Fibroblast of lung (primary cell): ENCODE results near the gene RPE. TPM values are rescaled to one million over a fixed set of nuclear protein-coding genes. Genes with fewer than 3 reads are reported as not detected.
A peak's percentile ranks its signal among the peaks of the same experiment; 100 is the strongest.

Experiments used
- DNase-seq, 2 donors: peaks; one replicate each; pipeline versions ENCODE4 v3.0.0 to v3.0.0-alpha.2; 2010; ENCODE audit warnings: low read depth in 2 of 2
- H2AFZ ChIP-seq: 2 replicates; pipeline ENCODE4 v1.5.1; 2012; ENCODE audit warnings: low read length, control low read depth, inconsistent platforms
- H3K27ac ChIP-seq: 2 replicates; pipeline ENCODE4 v1.5.1; 2011; ENCODE audit warnings: low read length, control low read depth; ENCODE audit not compliant: insufficient read depth
- H3K27me3 ChIP-seq: 2 replicates; pipeline ENCODE4 v1.5.1; 2011; ENCODE audit warnings: mild to moderate bottlenecking, low read length; ENCODE audit not compliant: control insufficient read depth, insufficient read depth
- H3K36me3 ChIP-seq: 2 replicates; pipeline ENCODE4 v1.5.1; 2011; ENCODE audit warnings: low read length; ENCODE audit not compliant: control insufficient read depth, insufficient read depth
- H3K4me1 ChIP-seq: 2 replicates; pipeline ENCODE4 v1.5.1; 2011; ENCODE audit warnings: low read length; ENCODE audit not compliant: control insufficient read depth, insufficient read depth; ENCODE audit errors: extremely low read depth
- H3K4me2 ChIP-seq: 2 replicates; pipeline ENCODE4 v1.5.1; 2011; ENCODE audit warnings: low read length, control low read depth; ENCODE audit not compliant: insufficient read depth; ENCODE audit errors: extremely low read depth
- H3K4me3 ChIP-seq, 4 experiments: fragments of 200-600 bp in 1 of 4; sonication (generic) in 1 of 4; replicated peaks in 1 of 4; 2 replicates each; pipeline ENCODE4 v1.5.1; 2011 to 2016; ENCODE audit warnings: low read length in 4 of 4, low read depth in 3 of 4, mild to moderate bottlenecking in 3 of 4, control low read depth in 2 of 4, inconsistent platforms in 1 of 4, mixed read lengths in 1 of 4; ENCODE audit not compliant: insufficient read depth in 1 of 4; ENCODE audit errors: control extremely low read depth in 1 of 4
- H3K79me2 ChIP-seq: 2 replicates; pipeline ENCODE4 v1.5.1; 2012; ENCODE audit warnings: mild to moderate bottlenecking, low read length, inconsistent platforms; ENCODE audit not compliant: control insufficient read depth, insufficient read depth
- H3K9ac ChIP-seq: 2 replicates; pipeline ENCODE4 v1.5.1; 2011; ENCODE audit warnings: mild to moderate bottlenecking, low read length, control low read depth; ENCODE audit not compliant: insufficient read depth
- H3K9me3 ChIP-seq: 2 replicates; pipeline ENCODE4 v1.5.1; 2012; ENCODE audit warnings: low read depth, low read length; ENCODE audit not compliant: control insufficient read depth, insufficient read depth
- H4K20me1 ChIP-seq: 2 replicates; pipeline ENCODE4 v1.5.1; 2011; ENCODE audit warnings: low read length; ENCODE audit not compliant: control insufficient read depth, insufficient read depth; ENCODE audit errors: extremely low read depth
- EZH2 ChIP-seq: IDR thresholded peaks from 2 replicates; pipeline ENCODE4 v1.5.1; 2012; ENCODE audit warnings: low read length, control low read depth, mild to moderate bottlenecking; ENCODE audit errors: missing control alignments
- polyA plus RNA-seq, 2 donors: library from polyadenylated mRNA; depleted of rRNA in 1 of 2; stranded (reverse) in 1 of 2; unstranded in 1 of 2; fragments of >200 nt; gene quantifications; 2 replicates each; pipeline ENCODE4 v1.2.1, GENCODE V29; 2011 to 2012; ENCODE audit warnings: missing spikeins in 1 of 2
- total RNA-seq: library from RNA; depleted of rRNA; stranded (reverse); fragments of >200 nt; gene quantifications from 2 replicates; pipeline ENCODE4 v1.2.1, GENCODE V29; 2014
- TF ChIP-seq, protein P1 (sequence below), 2 donors: IDR thresholded peaks in 1 of 2; conservative IDR thresholded peaks in 1 of 2; 1 replicate in 1 of 2; 2 replicates in 1 of 2; pipeline ENCODE4 v1.5.1; 2011 to 2012; ENCODE audit warnings: low read length in 2 of 2, control low read depth in 1 of 2, inconsistent platforms in 1 of 2, low read depth in 1 of 2, mild to moderate bottlenecking in 1 of 2

The RPE gene
- total and polyA plus RNA-seq, 2 donors (not counting 1 experiment from before 2014, with no cell fraction given), result 75.1 to 81.3 TPM

DNA sequence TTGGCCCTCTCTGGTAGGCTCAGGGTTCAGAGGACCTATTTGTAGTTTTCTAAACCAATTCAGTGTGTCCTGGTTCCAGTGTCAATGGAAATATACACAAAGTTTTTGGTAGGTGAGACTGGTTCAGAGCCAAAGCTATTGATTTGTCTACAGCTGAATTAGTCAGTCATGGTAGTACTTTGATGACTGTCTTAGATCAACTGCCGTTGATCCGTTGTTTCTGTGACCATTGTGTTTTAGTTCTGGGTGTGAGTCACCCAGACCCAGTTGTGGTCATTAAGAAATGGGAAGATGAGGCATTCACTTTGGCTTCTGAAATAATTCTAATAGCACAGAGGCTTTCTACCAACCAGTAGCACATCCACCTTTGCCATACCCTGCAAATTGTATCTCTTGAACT, 16.0 kb upstream of the RPE start:
- H3K79me2 ChIP-seq, result no peaks in the 10 kb centered on the region
- no peak overlapping the region for H2AFZ ChIP-seq
- no peaks in the 10 kb centered on the region for H3K9me3 ChIP-seq

DNA sequence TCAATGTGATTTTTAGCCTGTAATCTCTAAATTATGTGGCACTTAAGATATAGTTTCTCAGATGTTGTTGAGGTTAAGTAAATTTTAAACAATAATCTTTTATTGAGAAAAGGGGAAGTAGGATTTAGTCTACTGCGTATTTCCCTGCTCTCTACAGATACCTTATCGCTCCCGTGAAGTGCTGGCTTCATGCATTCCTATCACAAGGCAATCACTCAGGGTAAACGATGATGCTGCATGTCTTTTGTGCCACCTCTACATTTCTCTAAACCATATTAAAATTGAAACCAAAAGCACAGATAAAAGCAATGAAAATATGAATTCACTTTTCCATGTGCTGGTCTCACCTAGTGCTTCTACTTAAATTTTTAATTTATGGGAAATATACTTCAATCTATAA, 14.4 kb upstream of the RPE start:
- no peak for DNase-seq
- Histone ChIP-seq H3K9me3 (no peaks in the 10 kb centered on the region), H3K36me3 (no peaks in the 10 kb centered on the region), H2AFZ (no peak overlapping the region), H3K27me3 (no peaks in the 10 kb centered on the region), H3K79me2 (no peaks in the 10 kb centered on the region), H4K20me1 (no peaks in the 10 kb centered on the region), H3K4me1 (no peaks in the 10 kb centered on the region), H3K27ac (no peak overlapping the region), H3K9ac (no peak overlapping the region), H3K4me2 (no peak overlapping the region), H3K4me3 (no peak overlapping the region)
- TF ChIP-seq EZH2, result no peak
- TF ChIP-seq, protein P1, sequence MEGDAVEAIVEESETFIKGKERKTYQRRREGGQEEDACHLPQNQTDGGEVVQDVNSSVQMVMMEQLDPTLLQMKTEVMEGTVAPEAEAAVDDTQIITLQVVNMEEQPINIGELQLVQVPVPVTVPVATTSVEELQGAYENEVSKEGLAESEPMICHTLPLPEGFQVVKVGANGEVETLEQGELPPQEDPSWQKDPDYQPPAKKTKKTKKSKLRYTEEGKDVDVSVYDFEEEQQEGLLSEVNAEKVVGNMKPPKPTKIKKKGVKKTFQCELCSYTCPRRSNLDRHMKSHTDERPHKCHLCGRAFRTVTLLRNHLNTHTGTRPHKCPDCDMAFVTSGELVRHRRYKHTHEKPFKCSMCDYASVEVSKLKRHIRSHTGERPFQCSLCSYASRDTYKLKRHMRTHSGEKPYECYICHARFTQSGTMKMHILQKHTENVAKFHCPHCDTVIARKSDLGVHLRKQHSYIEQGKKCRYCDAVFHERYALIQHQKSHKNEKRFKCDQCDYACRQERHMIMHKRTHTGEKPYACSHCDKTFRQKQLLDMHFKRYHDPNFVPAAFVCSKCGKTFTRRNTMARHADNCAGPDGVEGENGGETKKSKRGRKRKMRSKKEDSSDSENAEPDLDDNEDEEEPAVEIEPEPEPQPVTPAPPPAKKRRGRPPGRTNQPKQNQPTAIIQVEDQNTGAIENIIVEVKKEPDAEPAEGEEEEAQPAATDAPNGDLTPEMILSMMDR (conservative IDR thresholded peaks at IDR 0.05 in 1 of 2, IDR thresholded peaks at IDR 0.05 in 1 of 2; ENCODE audit: low read depth in 1 of 2, low read length in 2 of 2), result no peak

More for the DNA sequence above, 16.0 kb upstream of the RPE start:
- Histone ChIP-seq H3K4me3 (no peak overlapping the region), H3K9ac (no peak overlapping the region), H3K27me3 (no peaks in the 10 kb centered on the region), H3K27ac (no peak overlapping the region), H3K4me1 (no peaks in the 10 kb centered on the region), H4K20me1 (no peaks in the 10 kb centered on the region), H3K4me2 (no peak overlapping the region), H3K36me3 (no peaks in the 10 kb centered on the region)
- no peak for TF ChIP-seq EZH2
- TF ChIP-seq, protein P1 (conservative IDR thresholded peaks at IDR 0.05 in 1 of 2, IDR thresholded peaks at IDR 0.05 in 1 of 2; ENCODE audit: low read depth in 1 of 2, low read length in 2 of 2), result no peak
- peak in 1 of 2 donors; percentile 28 for DNase-seq

DNA sequence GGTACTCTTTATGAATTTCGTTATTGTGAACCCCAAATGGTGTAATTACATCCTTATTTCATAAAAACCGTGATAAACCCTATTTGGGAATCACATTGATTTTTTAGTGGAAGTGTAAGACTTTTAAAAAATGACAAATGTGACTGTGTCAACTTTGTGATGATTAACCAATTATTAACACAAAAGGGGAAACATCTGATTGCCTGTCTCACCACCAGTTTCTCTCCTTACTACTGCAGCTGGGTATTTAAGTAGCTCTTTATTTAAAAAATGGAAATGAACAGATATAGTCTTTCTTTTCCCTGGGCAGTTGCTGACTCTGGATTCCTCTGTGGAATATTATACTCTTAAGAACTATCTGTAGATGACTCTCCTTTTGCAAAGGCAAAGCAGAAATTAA, 11.6 kb upstream of the RPE start:
- TF ChIP-seq, protein P1 (conservative IDR thresholded peaks at IDR 0.05 in 1 of 2, IDR thresholded peaks at IDR 0.05 in 1 of 2; ENCODE audit: low read depth in 1 of 2, low read length in 2 of 2), result no peak
- no peak for TF ChIP-seq EZH2
- Histone ChIP-seq H4K20me1 (no peaks in the 10 kb centered on the region), H3K4me1 (no peaks in the 10 kb centered on the region), H3K79me2 (no peaks in the 10 kb centered on the region), H3K4me2 (no peak overlapping the region), H3K9ac (no peak overlapping the region), H3K36me3 (no peaks in the 10 kb centered on the region), H3K27me3 (no peaks in the 10 kb centered on the region), H3K9me3 (no peaks in the 10 kb centered on the region), H2AFZ (no peak overlapping the region), H3K27ac (no peak overlapping the region), H3K4me3 (no peak overlapping the region)
- DNase-seq, result no peak
